Measurements from ENCODE around the gene TCHP. TPM values are rescaled to one million over a fixed set of nuclear protein-coding genes. Genes with fewer than 3 reads are reported as not detected.

Gene TCHP
- total and polyA plus RNA-seq, 2 of the 13 experiments (the other 11 are each of a cell fraction or from before 2014, with no cell fraction given), result 6.7 to 12.2 TPM

GRCh38 chr12:109878247-109878625 lies 21.8 kb upstream of the TCHP start:
- CTCF ChIA-PET (ENCODE audit: low intra/inter-chr PET ratio, low total read pairs), result no interaction called here
- H3K4me3 ChIP-seq (replicated peaks in 1 of 3; ENCODE audit: insufficient read depth in 1 of 3, low read depth in 2 of 3, low read length in 3 of 3), result no peak overlapping the region
- TF ChIP-seq PTBP1 (IDR thresholded peaks at IDR 0.05; ENCODE audit: low read depth, low read length, poor library complexity, severe bottlenecking) (no peak), DMAP1 (CRISPR knock-in tag; IDR thresholded peaks at IDR 0.05) (no peak), KLF9 (CRISPR knock-in tag; IDR thresholded peaks at IDR 0.05; ENCODE audit: low read depth) (no peak), ZNF639 (CRISPR knock-in tag; conservative IDR thresholded peaks at IDR 0.05) (no peak), PLRG1 (conservative IDR thresholded peaks at IDR 0.05) (no peak), EZH2 (conservative IDR thresholded peaks at IDR 0.05; ENCODE audit: low read depth, low read length) (no peak), ZNF253 (CRISPR knock-in tag; IDR thresholded peaks at IDR 0.05; ENCODE audit: borderline replicate concordance) (no peak), MED1 (CRISPR knock-in tag; IDR thresholded peaks at IDR 0.05) (no peak), U2AF2 (IDR thresholded peaks at IDR 0.05; ENCODE audit: low read depth, low read length) (no peak), SP2 (CRISPR knock-in tag; IDR thresholded peaks at IDR 0.05) (no peak), ZNF550 (CRISPR knock-in tag; IDR thresholded peaks at IDR 0.05; ENCODE audit: borderline replicate concordance) (no peak), HNF1A (IDR thresholded peaks at IDR 0.05; ENCODE audit: low read depth) (no peak), HNF1A (CRISPR knock-in tag; IDR thresholded peaks at IDR 0.05; ENCODE audit: borderline replicate concordance) (no peak), SMAD3 (CRISPR knock-in tag; IDR thresholded peaks at IDR 0.05) (no peak), KDM4B (CRISPR knock-in tag; IDR thresholded peaks at IDR 0.05) (no peak), ZNF766 (CRISPR knock-in tag; IDR thresholded peaks at IDR 0.05; ENCODE audit: borderline replicate concordance) (no peak), ZNF629 (CRISPR knock-in tag; conservative IDR thresholded peaks at IDR 0.05) (no peak), PLSCR1 (CRISPR knock-in tag; IDR thresholded peaks at IDR 0.05; ENCODE audit: borderline replicate concordance) (no peak), ZNF577 (CRISPR knock-in tag; IDR thresholded peaks at IDR 0.05; ENCODE audit: borderline replicate concordance, low read depth) (no peak)

More at GRCh38 chr12:109878247-109878625, 21.8 kb upstream of the TCHP start:
- Histone ChIP-seq H4K20me1 (ENCODE audit: insufficient read depth, low read length) (no peaks in the 10 kb centered on the region), H3K36me3 (replicated peaks in 1 of 2; ENCODE audit: control insufficient read depth in 1 of 2, insufficient read depth in 2 of 2, low read length in 2 of 2) (no peaks in the 10 kb centered on the region), H3K4me2 (ENCODE audit: low read depth, low read length) (peak overlapping the region; percentile 36; the same call in 1 of the 2 replicates), H3K9ac (ENCODE audit: insufficient read depth, low read depth, low read length) (no peak overlapping the region), H3K27me3 (ENCODE audit: control insufficient read depth in 1 of 2, insufficient read depth in 2 of 2, low read length in 2 of 2) (peaks cover 0 to 9% of the 10 kb centered on the region in 2 experiments; a peak in 2 of 5 replicates), H3K79me2 (ENCODE audit: insufficient read depth, low read length) (peaks cover 7% of the 10 kb centered on the region), H3K9me3 (ENCODE audit: low read length) (no peaks in the 10 kb centered on the region), H3K27ac (ENCODE audit: extremely low read length, insufficient read depth, low read length) (no peak overlapping the region), H2AFZ (ENCODE audit: low read length) (no peak overlapping the region), H3K4me1 (ENCODE audit: insufficient read depth, low read length) (peaks cover 64% of the 10 kb centered on the region)
- 80% methylated on average over 3 of the region's 3 CpGs for WGBS (ENCODE audit: low lambda C conversion rate)
- in situ Hi-C loops (cut with HindIII; ENCODE audit: extremely low pct_ligation_motif_present, low pct_unique_long_range_greater_than_20kb), result no loop called here
- intact Hi-C loops (cut with micrococcal nuclease; ENCODE audit: unreplicated experiment), result no loop called here
- POLR2A ChIA-PET, result interaction anchor here (1.6 to 2.6 kb wide), 2 partner anchors 13 to 14 kb away, joined by 6 to 11 read pairs; no protein-coding TSS in a partner anchor
- BruUV-seq (replicated peaks), result TSS peak; percentile 49
- ATAC-seq (no peak), DNase-seq (ENCODE audit: low spot score) (no peak), FAIRE-seq (no peak)

Data from HepG2 (cell line).